Activated CD8-positive, alpha-beta memory T cell treated with anti-CD3 and anti-CD28 coated beads for 36 hours (primary cell): ENCODE results near the gene TMPRSS4. TPM values are rescaled to one million over a fixed set of nuclear protein-coding genes. Genes with fewer than 3 reads are reported as not detected.
"Not testable (repeated sequence)": the region's sequence is repeated elsewhere in the genome, so short reads cannot be mapped to it uniquely, and the experiment has no call there.

Source experiments
- CTCF ChIA-PET: fragments of 350-600 bp; sonication (Branson Sonifier 250); formaldehyde crosslinking; loops from one replicate; lab custom pipeline; 2021; ENCODE audit warnings: antibody characterized with exemption; lab: Charles Lee
- POLR2A ChIA-PET: fragments of 350-600 bp; sonication (Branson Sonifier 250); formaldehyde crosslinking; loops from one replicate; lab custom pipeline; 2021; ENCODE audit warnings: antibody characterized with exemption; lab: Charles Lee
- total RNA-seq, 2 experiments: library from RNA; stranded (reverse); gene quantifications; one replicate each; pipeline ENCODE4 v1.2.3, GENCODE V29; 2021

TMPRSS4 gene
- total RNA-seq, 2 experiments from 2014 or later, result not detected

GRCh38 chr11:118051611-118052461, 25.0 kb upstream of the TMPRSS4 start:
- ChIA-PET CTCF (interaction anchor here (0.9 to 5.5 kb wide), 21 partner anchors 12 to 244 kb away, joined by 3 to 64 read pairs (median 5); partner anchors contain the start of gene IL10RA), POLR2A (interaction anchor here (0.6 to 2.6 kb wide), 10 partner anchors 10 to 101 kb away, joined by 3 to 25 read pairs (median 4); no protein-coding TSS in a partner anchor)

- CTCF ChIA-PET, result interaction anchor here (0.6 to 5.5 kb wide), 42 partner anchors 9 to 620 kb away, joined by 3 to 64 read pairs (median 4); partner anchors contain the start of genes FXYD2 and IL10RA
- POLR2A ChIA-PET, result interaction anchor here (0.5 to 2.6 kb wide), 6 partner anchors 50 to 182 kb away, joined by 3 to 25 read pairs (median 6); no protein-coding TSS in a partner anchor
Observed at GRCh38 chr11:118052581-118053206, 24.2 kb upstream of the TMPRSS4 start.

GRCh38 chr11:118054712-118055640, 21.9 kb upstream of the TMPRSS4 start:
- ChIA-PET CTCF (interaction anchor here (1.1 to 5.5 kb wide), 9 partner anchors 81 to 247 kb away, joined by 3 to 64 read pairs (median 21); partner anchors contain the start of gene FXYD2), POLR2A (interaction anchor here (0.6 kb wide), 1 partner anchor 12 kb away, joined by 3 read pairs; no protein-coding TSS in a partner anchor)

GRCh38 chr11:118055966-118056365, 20.9 kb upstream of the TMPRSS4 start:
- ChIA-PET CTCF (interaction anchor here (1.3 to 5.5 kb wide), 4 partner anchors 107 to 248 kb away, joined by 3 to 45 read pairs (median 38); no protein-coding TSS in a partner anchor), POLR2A (no interaction called here)

- ChIA-PET POLR2A (no interaction called here), CTCF (interaction anchor here (0.8 kb wide), 1 partner anchor 109 kb away, joined by 3 read pairs; no protein-coding TSS in a partner anchor)
Observed at GRCh38 chr11:118056806-118057205, 20.1 kb upstream of the TMPRSS4 start.

GRCh38 chr11:118057251-118058145, 19.4 kb upstream of the TMPRSS4 start:
- ChIA-PET POLR2A (no interaction called here), CTCF (interaction anchor here (0.6 to 2.9 kb wide), 3 partner anchors 22 to 213 kb away, joined by 3 to 12 read pairs (median 3); no protein-coding TSS in a partner anchor)

- CTCF ChIA-PET, result interaction anchor here (0.6 to 2.9 kb wide), 3 partner anchors 21 to 214 kb away, joined by 3 to 12 read pairs (median 3); no protein-coding TSS in a partner anchor
- POLR2A ChIA-PET, result interaction anchor here (0.6 kb wide), 1 partner anchor 189 kb away, joined by 3 read pairs; no protein-coding TSS in a partner anchor
Observed at GRCh38 chr11:118058311-118059245, 18.3 kb upstream of the TMPRSS4 start.

- ChIA-PET POLR2A (no interaction called here), CTCF (interaction anchor here (0.6 to 2.9 kb wide), 2 partner anchors 113 to 236 kb away, joined by 3 to 12 read pairs; no protein-coding TSS in a partner anchor)
Observed at GRCh38 chr11:118059246-118059940, 17.5 kb upstream of the TMPRSS4 start.

GRCh38 chr11:118060081-118060661, 16.7 kb upstream of the TMPRSS4 start:
- POLR2A ChIA-PET, result no interaction called here
- CTCF ChIA-PET, result interaction anchor here (0.6 to 2.9 kb wide), 2 partner anchors 114 to 236 kb away, joined by 3 to 12 read pairs; no protein-coding TSS in a partner anchor

GRCh38 chr11:118060869-118061268, 16.0 kb upstream of the TMPRSS4 start:
- CTCF ChIA-PET, result interaction anchor here (0.6 to 2.6 kb wide), 2 partner anchors 8 to 11 kb away, joined by 3 to 9 read pairs; no protein-coding TSS in a partner anchor
- POLR2A ChIA-PET, result no interaction called here

- POLR2A ChIA-PET, result interaction anchor here (0.5 kb wide), 1 partner anchor 13 kb away, joined by 3 read pairs; no protein-coding TSS in a partner anchor
- CTCF ChIA-PET, result interaction anchor here (0.6 to 2.6 kb wide), 4 partner anchors 9 to 350 kb away, joined by 3 to 9 read pairs (median 4); no protein-coding TSS in a partner anchor
Observed at GRCh38 chr11:118061586-118062125, 15.2 kb upstream of the TMPRSS4 start.

- POLR2A ChIA-PET, result not testable (repeated sequence)
- CTCF ChIA-PET, result interaction anchor here (0.8 to 2.6 kb wide), 2 partner anchors 9 to 115 kb away, joined by 3 to 9 read pairs; no protein-coding TSS in a partner anchor
Observed at GRCh38 chr11:118062181-118062580, 14.7 kb upstream of the TMPRSS4 start.

GRCh38 chr11:118062631-118063030, 14.2 kb upstream of the TMPRSS4 start:
- CTCF ChIA-PET, result interaction anchor here (0.8 to 2.6 kb wide), 2 partner anchors 10 to 116 kb away, joined by 3 to 9 read pairs; no protein-coding TSS in a partner anchor

GRCh38 chr11:118064956-118065355, 11.9 kb upstream of the TMPRSS4 start:
- ChIA-PET CTCF (no interaction called here), POLR2A (no interaction called here)

More at GRCh38 chr11:118062631-118063030, 14.2 kb upstream of the TMPRSS4 start:
- POLR2A ChIA-PET, result not testable (repeated sequence)
